Right ventricle myocardium inferior (tissue), 1 donor: ENCODE data around the gene MZB1. TPM values are rescaled to one million over a fixed set of nuclear protein-coding genes. Genes with fewer than 3 reads are reported as not detected.

ENCODE experiments used
- ATAC-seq: fragments of 200-7000 bp; cut with Tn5 transposase; one replicate; pipeline ENCODE4 v1.9.1; 2020; ENCODE audit warnings: mild to moderate bottlenecking, moderate library complexity
- DNase-seq: peaks from one replicate; pipeline ENCODE4 v3.0.0; 2021; ENCODE audit errors: missing footprints
- intact Hi-C: fragments of 100-400 bp; cut with DNase I; formaldehyde crosslinking; loops from one replicate; pipeline ENCODE4 v1.11.0; 2022
- long read RNA-seq: library from polyadenylated mRNA; unstranded; transcript quantifications from one replicate; pipeline ENCODE4 v2.0.0, GENCODE V29; 2021
- total RNA-seq: library from RNA; stranded (reverse); fragmentation: NEBNext Ultra II Directional; extraction: Animal tissue kit (Norgen Biotek cat#: 25700); gene quantifications from one replicate; pipeline ENCODE4 v1.2.1, GENCODE V29; 2021
- donor health status: DM: no; HTN: yes; CAD: no; lungs with severe emphysema.

The MZB1 gene
- 1.2 TPM for total RNA-seq
- long read RNA-seq, partial matches to known transcripts, result 0 of 1 reads
- long read RNA-seq, other reads (novel, unspliced or antisense), result 0 of 1 reads

DNA sequence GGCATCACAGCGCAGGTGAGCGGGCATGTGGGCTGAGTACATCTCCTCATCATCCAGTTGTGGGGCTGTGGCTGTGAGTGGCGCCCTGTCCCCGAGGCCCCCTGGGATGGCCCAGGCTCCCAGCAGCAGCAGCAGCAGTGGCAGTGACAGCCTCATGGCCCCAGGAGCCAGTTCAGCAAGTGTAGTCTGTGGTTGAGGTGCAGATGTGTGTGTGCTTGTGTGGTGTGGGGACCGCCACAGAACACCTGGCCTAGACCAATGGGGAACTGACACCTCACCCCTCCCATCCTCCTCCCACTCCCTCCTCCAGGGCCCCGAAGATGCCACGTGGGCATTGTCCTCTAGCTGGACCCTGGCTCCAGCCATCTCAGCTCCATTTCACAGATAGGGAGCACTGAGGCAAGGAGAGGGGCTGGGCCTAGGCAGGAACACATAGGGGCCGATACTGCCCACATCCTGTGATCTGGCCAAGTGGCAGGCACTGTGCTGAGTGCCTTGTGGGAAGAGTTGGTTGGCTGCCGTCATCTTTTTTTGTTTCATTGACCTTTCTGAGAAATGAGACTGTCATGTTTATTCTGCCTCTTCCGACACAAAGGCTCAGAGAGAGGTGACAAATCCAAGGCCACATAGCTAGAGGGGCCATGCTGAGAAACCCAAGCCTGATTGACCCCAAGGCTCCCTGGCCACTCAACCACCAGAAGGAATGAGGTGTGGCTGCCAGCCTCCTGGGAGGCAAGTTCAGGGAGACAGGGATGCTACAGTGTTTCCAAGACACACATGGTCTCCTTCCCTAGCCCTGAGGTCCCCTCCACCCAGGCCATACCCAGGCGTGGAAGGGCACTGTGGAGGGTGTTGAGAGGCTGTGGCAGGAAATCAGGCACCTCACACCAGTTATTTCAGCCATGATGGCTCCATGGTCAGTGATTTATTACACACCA is at the start of gene MZB1:
Gene MZB1, minus strand, starts transcription at position 213 of the 938 bp plus-strand sequence. Its CDS starts 57 bp downstream, at position 156.
- intact Hi-C loops, result loop anchor here (2.0 to 5.0 kb wide), 2 partner anchors 17 to 98 kb away; partner anchors contain the start of gene MATR3
- no peak for ATAC-seq
- DNase-seq, result no peak

- peak; percentile 98 for DNase-seq
- intact Hi-C loops, result loop anchor here (1.0 to 5.0 kb wide), 2 partner anchors 43 to 79 kb away; partner anchors contain the start of gene STING1
- ATAC-seq, result peak; percentile 99
Measured at GRCh38 chr5:139439013-139439903, 49.5 kb upstream of the MZB1 start, which contains the start of gene DNAJC18. TSS of gene DNAJC18 (minus strand) at chr5:139439525. CDS start at chr5:139439445, 80 bp downstream.

GRCh38 chr5:139438707-139439012 is 48.9 kb upstream of the MZB1 start:
- intact Hi-C loops, result loop anchor here (1.0 to 5.0 kb wide), 2 partner anchors 44 to 80 kb away; partner anchors contain the start of gene STING1
- ATAC-seq, result no peak
- no peak for DNase-seq

DNA sequence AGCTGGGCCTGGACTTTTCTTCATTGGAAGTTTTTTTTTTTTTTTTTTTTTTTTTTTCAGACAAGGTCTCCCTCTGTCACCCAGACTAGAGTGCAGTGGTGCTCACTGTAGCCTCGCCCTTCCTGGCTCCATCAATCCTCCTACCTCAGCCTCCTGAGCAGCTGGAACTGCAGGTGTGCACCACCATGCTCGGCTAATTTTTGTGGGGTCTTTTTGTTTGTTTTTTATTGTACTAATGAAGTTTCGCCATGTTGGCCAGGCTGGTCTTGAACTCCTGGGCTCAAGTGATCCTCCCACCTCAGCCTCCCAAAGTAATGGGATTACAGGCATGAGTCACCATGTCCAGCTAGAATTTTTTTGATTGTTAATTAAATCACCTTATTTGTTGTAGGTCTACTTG is 46.0 kb upstream of the MZB1 start:
- DNase-seq, result no peak
- intact Hi-C loops, result loop anchor here (5.0 kb wide), 1 partner anchor 47 kb away; the partner anchor contains the start of gene STING1
- ATAC-seq, result no peak

DNA sequence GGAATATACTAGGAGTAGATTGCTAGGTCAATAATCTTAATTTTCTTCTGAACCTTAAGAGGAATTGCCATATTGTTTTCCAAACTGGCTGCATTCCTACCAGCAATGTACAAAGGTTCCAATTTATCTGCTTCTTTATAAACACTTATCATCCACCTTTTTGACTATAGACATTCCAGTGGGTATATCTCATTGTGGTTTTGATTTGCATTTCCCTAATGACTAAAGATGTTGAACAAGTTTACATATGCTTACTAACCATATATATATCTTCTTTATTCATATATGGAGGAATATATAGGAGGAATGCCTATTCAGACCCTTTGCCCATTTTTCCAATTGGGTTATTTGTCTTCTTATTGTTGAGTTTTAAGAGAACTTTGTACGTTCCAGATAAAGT is 42.0 kb upstream of the MZB1 start:
- DNase-seq, result no peak
- intact Hi-C loops, result no loop called here
- ATAC-seq, result no peak

DNA sequence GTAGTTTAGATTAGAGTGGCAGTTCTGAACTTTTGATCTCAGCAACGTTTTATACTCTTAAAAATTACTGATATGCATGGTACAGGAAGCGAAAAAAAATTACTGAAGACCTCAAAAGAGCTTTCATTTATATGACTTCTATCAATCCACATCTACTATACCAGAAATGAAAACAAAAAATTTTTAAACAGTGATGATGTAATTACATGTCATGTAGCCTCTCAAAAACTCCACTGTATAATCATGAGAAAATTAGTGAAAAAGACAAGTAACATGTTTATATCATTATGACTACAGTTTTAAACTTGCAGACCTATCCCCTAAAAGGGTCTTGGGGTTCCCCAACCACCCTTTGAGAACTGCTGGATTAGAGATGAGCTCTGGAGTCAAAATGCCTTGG is 40.3 kb upstream of the MZB1 start:
- DNase-seq, result no peak
- intact Hi-C loops, result no loop called here
- ATAC-seq, result no peak

DNA sequence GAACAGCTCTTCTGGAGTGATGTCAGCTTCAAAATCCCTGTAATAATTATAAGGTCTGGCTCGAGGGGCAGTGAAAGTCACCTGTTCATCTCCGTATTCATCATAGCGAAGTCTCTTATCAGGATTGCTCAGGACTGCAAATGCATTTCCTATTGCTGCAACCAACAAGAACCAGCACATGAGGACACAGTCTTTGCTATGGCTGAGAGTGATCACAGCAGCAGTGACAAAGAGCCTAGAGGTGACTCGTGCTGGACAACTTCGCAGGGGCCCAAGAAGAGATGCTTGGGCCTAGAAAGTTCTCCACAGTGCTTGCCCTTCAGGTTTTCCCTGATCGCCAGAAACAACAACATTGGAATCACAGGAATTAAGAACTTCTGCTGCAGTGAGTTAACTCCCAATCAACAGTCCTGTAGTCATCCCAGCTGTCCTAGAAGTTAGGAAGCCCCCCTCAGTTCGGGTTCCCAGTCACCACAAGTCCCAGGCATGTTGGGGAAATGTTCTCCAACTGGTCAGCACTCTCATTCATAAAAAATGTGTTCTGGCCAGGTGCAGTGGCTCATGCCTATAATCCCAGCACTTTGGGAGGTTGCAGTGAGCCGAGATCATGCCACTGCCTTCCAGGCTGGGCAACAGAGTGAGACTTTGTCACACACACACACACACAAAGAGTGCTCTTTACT is 36.6 kb upstream of the MZB1 start:
- intact Hi-C loops, result no loop called here
- DNase-seq (no peak), ATAC-seq (no peak)

- DNase-seq (no peak), ATAC-seq (no peak)
- intact Hi-C loops, result no loop called here
Measured at GRCh38 chr5:139425497-139425896, 35.8 kb upstream of the MZB1 start.

DNA sequence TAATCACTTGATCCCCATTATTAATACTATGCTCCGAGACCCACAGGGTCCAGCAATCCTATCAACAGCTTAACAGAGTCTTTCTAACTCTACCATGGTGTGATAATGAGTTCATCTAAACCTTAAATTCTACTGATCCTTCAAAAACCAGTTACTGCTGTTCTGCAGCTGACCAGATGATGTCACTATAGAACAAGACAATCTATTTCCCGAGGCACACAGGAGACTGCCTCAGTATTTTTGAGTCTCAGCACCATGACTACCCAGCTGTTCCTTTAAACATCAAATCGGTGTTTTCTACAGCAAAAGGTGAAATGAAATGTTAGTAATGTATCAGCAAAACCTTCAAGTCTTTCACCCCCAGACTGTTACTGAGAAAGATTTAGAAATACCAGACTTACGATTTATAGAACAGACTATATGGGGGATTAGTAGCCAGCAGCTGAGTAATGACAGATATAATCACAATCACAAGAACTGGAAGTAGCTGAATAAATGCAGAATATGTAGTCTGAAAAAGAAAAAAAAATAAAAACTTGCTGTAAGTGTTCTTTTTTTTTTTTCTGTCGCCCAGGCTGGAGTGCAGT is 32.7 kb upstream of the MZB1 start:
- no peak for ATAC-seq
- intact Hi-C loops, result loop anchor here (1.0 kb wide), 1 partner anchor 91 kb away; no protein-coding TSS in a partner anchor
- no peak for DNase-seq

DNA sequence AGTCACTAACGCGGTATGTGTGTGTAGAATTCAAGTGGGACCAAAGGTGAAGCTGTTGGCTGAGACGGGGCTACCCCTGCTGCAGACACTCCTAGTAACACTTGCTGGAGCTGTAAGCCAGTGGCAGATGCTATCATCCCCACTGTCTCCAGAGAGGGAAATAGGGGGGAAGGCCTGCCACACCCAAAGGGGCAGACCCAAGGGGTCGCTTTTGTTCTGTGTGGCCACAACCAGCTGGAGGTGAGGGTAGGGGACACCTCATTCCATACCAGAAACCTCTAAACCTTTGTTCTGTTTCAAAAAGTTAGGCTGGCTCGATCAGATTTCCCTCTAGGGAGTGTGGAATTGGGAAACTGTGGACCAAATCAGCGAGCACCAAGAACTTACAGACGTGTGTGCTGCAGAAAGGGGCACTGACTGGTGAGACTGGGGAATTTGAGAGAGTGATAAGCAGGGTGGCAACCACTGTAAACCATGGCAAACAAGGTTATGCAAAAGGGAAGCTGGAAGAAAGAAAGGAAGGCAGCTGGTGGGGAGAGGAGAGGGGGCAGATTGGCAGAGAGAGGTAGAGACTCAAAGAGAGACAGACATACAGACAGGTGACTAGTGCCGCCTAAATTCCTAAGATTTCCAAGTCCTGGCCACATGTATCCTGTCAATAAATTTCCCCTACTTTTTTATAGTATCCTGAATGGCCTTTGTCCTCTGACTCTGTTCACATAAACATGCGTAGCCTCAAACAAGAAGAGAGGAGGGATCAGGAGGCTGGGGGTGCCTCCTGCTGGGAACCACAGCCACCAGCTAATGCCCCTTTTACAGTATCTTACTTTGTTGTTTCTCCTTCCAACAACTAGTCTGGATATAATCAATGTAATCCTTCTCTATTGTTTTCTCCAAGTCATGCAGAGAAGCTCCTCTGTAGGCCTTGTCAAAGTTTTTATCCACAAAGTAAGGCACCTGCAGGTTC is 29.8 kb upstream of the MZB1 start:
- peak; percentile 40 for ATAC-seq
- intact Hi-C loops, result no loop called here
- DNase-seq, result no peak

- ATAC-seq (peak; percentile 68), DNase-seq (no peak)
- intact Hi-C loops, result no loop called here
Measured at GRCh38 chr5:139418793-139419192, 29.1 kb upstream of the MZB1 start.

- intact Hi-C loops, result no loop called here
- DNase-seq (no peak), ATAC-seq (peak; percentile 69)
Measured at GRCh38 chr5:139417214-139417613, 27.5 kb upstream of the MZB1 start.

DNA sequence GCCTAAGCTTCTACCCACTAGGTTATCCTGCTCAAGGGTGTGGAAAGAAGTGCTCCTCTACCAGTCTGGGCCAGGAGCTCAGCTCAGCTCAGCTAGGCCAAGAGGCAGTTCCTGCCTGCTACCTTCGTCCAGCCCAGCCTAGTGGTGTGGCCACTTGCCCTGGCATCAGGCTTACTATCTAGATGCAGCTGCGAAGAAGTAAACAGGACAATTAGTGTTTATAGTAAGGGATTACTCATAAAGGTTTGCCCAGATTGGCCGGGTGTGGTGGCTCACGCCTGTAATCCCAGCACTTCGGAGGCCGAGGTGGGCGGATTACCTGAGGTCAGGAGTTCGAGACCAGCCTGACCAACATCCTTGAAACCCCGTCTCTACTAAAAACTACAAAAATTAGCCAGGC is 26.9 kb upstream of the MZB1 start:
- ATAC-seq, result no peak
- DNase-seq, result no peak
- intact Hi-C loops, result no loop called here

GRCh38 chr5:139415869-139416268 is 26.2 kb upstream of the MZB1 start:
- intact Hi-C loops, result loop anchor here (1.0 kb wide), 2 partner anchors 21 to 25 kb away; partner anchors contain the start of gene PROB1
- no peak for ATAC-seq
- no peak for DNase-seq

- DNase-seq, result peak; percentile 80
Measured at GRCh38 chr5:139415221-139415861, 25.6 kb upstream of the MZB1 start.

GRCh38 chr5:139414581-139415130 is 24.9 kb upstream of the MZB1 start:
- no peak for ATAC-seq
- intact Hi-C loops, result loop anchor here (1.0 kb wide), 2 partner anchors 19 to 23 kb away; partner anchors contain the start of gene PROB1
- no peak for DNase-seq

More at GRCh38 chr5:139415221-139415861, 25.6 kb upstream of the MZB1 start:
- intact Hi-C loops, result loop anchor here (1.0 kb wide), 2 partner anchors 20 to 24 kb away; partner anchors contain the start of gene PROB1
- ATAC-seq, result peak; percentile 72
